H7 (cell line): Measurements from ENCODE around the gene HGFAC. TPM values are rescaled to one million over a fixed set of nuclear protein-coding genes. Genes with fewer than 3 reads are reported as not detected.

Experiments used
- DNase-seq: peaks from one replicate; pipeline ENCODE4 v3.0.0; 2012
- H3K27me3 ChIP-seq: 2 replicates; pipeline ENCODE4 v1.6.0; 2011; ENCODE audit warnings: mild to moderate bottlenecking, low read length; ENCODE audit not compliant: control insufficient read depth, insufficient read depth
- H3K36me3 ChIP-seq: replicated peaks from 2 replicates; pipeline ENCODE4 v1.5.1; 2011; ENCODE audit warnings: low read length; ENCODE audit not compliant: control insufficient read depth, insufficient read depth
- H3K4me3 ChIP-seq: 2 replicates; pipeline ENCODE4 v1.5.1; 2011; ENCODE audit warnings: low read depth, mild to moderate bottlenecking, control low read depth, low read length, moderate library complexity; ENCODE audit not compliant: insufficient read depth
- total RNA-seq: library from RNA; depleted of rRNA; stranded (reverse); fragments of >200 nt; shearing (Covaris generic); gene quantifications from 2 replicates; pipeline ENCODE4 v1.2.3, GENCODE V29; 2014

Gene HGFAC
- total RNA-seq, 1 experiment from 2014 or later, result 0.03 TPM

GRCh38 chr4:3427134-3427476, 14.7 kb upstream of the HGFAC start:
- DNase-seq, result no peak
- no peak overlapping the region for H3K4me3 ChIP-seq
- no peaks in the 10 kb centered on the region for H3K27me3 ChIP-seq
- H3K36me3 ChIP-seq, result no peaks in the 10 kb centered on the region; the same call in none of the 2 replicates

GRCh38 chr4:3427706-3428446, 13.9 kb upstream of the HGFAC start:
- no peak overlapping the region for H3K4me3 ChIP-seq
- no peak for DNase-seq
- no peaks in the 10 kb centered on the region for H3K27me3 ChIP-seq
- H3K36me3 ChIP-seq, result no peaks in the 10 kb centered on the region; the same call in none of the 2 replicates

- Histone ChIP-seq H3K27me3 (no peaks in the 10 kb centered on the region), H3K4me3 (no peak overlapping the region), H3K36me3 (no peaks in the 10 kb centered on the region; the same call in none of the 2 replicates)
- DNase-seq, result no peak
These were observed 12.1 kb upstream of the HGFAC start for GRCh38 chr4:3429651-3430050.

GRCh38 chr4:3430524-3430923, 11.2 kb upstream of the HGFAC start:
- H3K4me3 ChIP-seq, result no peak overlapping the region
- no peaks in the 10 kb centered on the region; the same call in 1 of the 2 replicates for H3K36me3 ChIP-seq
- no peak for DNase-seq
- no peaks in the 10 kb centered on the region for H3K27me3 ChIP-seq

- Histone ChIP-seq H3K36me3 (no peaks in the 10 kb centered on the region; the same call in 1 of the 2 replicates), H3K27me3 (no peaks in the 10 kb centered on the region), H3K4me3 (no peak overlapping the region)
- DNase-seq, result no peak
These were observed 10.2 kb upstream of the HGFAC start for GRCh38 chr4:3431446-3431993.

GRCh38 chr4:3432381-3432790, 9.4 kb upstream of the HGFAC start:
- H3K36me3 ChIP-seq, result no peaks in the 10 kb centered on the region; the same call in 1 of the 2 replicates
- no peak overlapping the region for H3K4me3 ChIP-seq
- no peaks in the 10 kb centered on the region for H3K27me3 ChIP-seq
- no peak for DNase-seq

GRCh38 chr4:3433138-3433869, 8.5 kb upstream of the HGFAC start:
- Histone ChIP-seq H3K4me3 (no peak overlapping the region), H3K36me3 (no peaks in the 10 kb centered on the region; the same call in 1 of the 2 replicates), H3K27me3 (no peaks in the 10 kb centered on the region)
- DNase-seq, result no peak

- no peaks in the 10 kb centered on the region for H3K27me3 ChIP-seq
- DNase-seq, result peak; percentile 94
These were observed 6.7 kb upstream of the HGFAC start for GRCh38 chr4:3434881-3435685.

GRCh38 chr4:3435686-3435956, 6.1 kb upstream of the HGFAC start:
- no peaks in the 10 kb centered on the region; the same call in 1 of the 2 replicates for H3K36me3 ChIP-seq
- H3K27me3 ChIP-seq, result no peaks in the 10 kb centered on the region
- H3K4me3 ChIP-seq, result no peak overlapping the region
- DNase-seq, result no peak

More at GRCh38 chr4:3434881-3435685, 6.7 kb upstream of the HGFAC start:
- H3K36me3 ChIP-seq, result no peaks in the 10 kb centered on the region; the same call in 1 of the 2 replicates
- H3K4me3 ChIP-seq, result no peak overlapping the region

- no peak for DNase-seq
- Histone ChIP-seq H3K27me3 (no peaks in the 10 kb centered on the region), H3K36me3 (no peaks in the 10 kb centered on the region), H3K4me3 (no peak overlapping the region)
These were observed 5.5 kb upstream of the HGFAC start for GRCh38 chr4:3436048-3436797.

GRCh38 chr4:3436798-3437581, 4.8 kb upstream of the HGFAC start:
- H3K36me3 ChIP-seq, result no peaks in the 10 kb centered on the region
- H3K27me3 ChIP-seq, result no peaks in the 10 kb centered on the region
- no peak for DNase-seq
- H3K4me3 ChIP-seq, result no peak overlapping the region

- H3K4me3 ChIP-seq, result no peak overlapping the region
- no peak for DNase-seq
- no peaks in the 10 kb centered on the region for H3K36me3 ChIP-seq
- H3K27me3 ChIP-seq, result no peaks in the 10 kb centered on the region
These were observed 4.2 kb upstream of the HGFAC start for GRCh38 chr4:3437582-3437936.

- no peak overlapping the region for H3K4me3 ChIP-seq
- no peak for DNase-seq
- no peaks in the 10 kb centered on the region for H3K36me3 ChIP-seq
- no peaks in the 10 kb centered on the region for H3K27me3 ChIP-seq
These were observed 3.5 kb upstream of the HGFAC start for GRCh38 chr4:3437998-3438846.
